Prostate gland (tissue), 2 donors: ENCODE measurements around the gene NODAL.

ENCODE experiments used
- POLR2A ChIP-seq: fragments of 450-650 bp; IDR thresholded peaks from one replicate; pipeline ENCODE4 v1.6.1; 2016; ENCODE audit warnings: antibody characterized with exemption, mild to moderate bottlenecking
- POLR2AphosphoS5 ChIP-seq: sonication (generic); formaldehyde crosslinking; IDR thresholded peaks from one replicate; pipeline ENCODE4 v1.6.1; 2017; ENCODE audit warnings: antibody characterized with exemption
- TF ChIP-seq, protein P1 (sequence below), 4 experiments: fragments of 200-600 bp in 2 of 4; fragments of 450-650 bp in 2 of 4; sonication (generic) in 2 of 4; IDR thresholded peaks; 1 replicate in 3 of 4; 2 replicates in 1 of 4; pipeline ENCODE4 v1.5.1; 2016 to 2019; ENCODE audit warnings: antibody characterized with exemption in 4 of 4, mild to moderate bottlenecking in 2 of 4, moderate library complexity in 2 of 4

- TF ChIP-seq, protein P1, sequence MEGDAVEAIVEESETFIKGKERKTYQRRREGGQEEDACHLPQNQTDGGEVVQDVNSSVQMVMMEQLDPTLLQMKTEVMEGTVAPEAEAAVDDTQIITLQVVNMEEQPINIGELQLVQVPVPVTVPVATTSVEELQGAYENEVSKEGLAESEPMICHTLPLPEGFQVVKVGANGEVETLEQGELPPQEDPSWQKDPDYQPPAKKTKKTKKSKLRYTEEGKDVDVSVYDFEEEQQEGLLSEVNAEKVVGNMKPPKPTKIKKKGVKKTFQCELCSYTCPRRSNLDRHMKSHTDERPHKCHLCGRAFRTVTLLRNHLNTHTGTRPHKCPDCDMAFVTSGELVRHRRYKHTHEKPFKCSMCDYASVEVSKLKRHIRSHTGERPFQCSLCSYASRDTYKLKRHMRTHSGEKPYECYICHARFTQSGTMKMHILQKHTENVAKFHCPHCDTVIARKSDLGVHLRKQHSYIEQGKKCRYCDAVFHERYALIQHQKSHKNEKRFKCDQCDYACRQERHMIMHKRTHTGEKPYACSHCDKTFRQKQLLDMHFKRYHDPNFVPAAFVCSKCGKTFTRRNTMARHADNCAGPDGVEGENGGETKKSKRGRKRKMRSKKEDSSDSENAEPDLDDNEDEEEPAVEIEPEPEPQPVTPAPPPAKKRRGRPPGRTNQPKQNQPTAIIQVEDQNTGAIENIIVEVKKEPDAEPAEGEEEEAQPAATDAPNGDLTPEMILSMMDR (IDR thresholded peaks at IDR 0.05), result no peak
- TF ChIP-seq POLR2AphosphoS5 (no peak), POLR2A (no peak)
Measured at GRCh38 chr10:70433581-70434280, 7.8 kb downstream of the NODAL start.
